ENCODE data around the gene TRIM27. TPM values are rescaled to one million over a fixed set of nuclear protein-coding genes. Genes with fewer than 3 reads are reported as not detected.

Gene TRIM27
- total and polyA plus RNA-seq, 10 of the 15 experiments (the other 5 are each of a cell fraction or from before 2014, with no cell fraction given), result 18.5 to 74.7 (median 58.0) TPM

DNA sequence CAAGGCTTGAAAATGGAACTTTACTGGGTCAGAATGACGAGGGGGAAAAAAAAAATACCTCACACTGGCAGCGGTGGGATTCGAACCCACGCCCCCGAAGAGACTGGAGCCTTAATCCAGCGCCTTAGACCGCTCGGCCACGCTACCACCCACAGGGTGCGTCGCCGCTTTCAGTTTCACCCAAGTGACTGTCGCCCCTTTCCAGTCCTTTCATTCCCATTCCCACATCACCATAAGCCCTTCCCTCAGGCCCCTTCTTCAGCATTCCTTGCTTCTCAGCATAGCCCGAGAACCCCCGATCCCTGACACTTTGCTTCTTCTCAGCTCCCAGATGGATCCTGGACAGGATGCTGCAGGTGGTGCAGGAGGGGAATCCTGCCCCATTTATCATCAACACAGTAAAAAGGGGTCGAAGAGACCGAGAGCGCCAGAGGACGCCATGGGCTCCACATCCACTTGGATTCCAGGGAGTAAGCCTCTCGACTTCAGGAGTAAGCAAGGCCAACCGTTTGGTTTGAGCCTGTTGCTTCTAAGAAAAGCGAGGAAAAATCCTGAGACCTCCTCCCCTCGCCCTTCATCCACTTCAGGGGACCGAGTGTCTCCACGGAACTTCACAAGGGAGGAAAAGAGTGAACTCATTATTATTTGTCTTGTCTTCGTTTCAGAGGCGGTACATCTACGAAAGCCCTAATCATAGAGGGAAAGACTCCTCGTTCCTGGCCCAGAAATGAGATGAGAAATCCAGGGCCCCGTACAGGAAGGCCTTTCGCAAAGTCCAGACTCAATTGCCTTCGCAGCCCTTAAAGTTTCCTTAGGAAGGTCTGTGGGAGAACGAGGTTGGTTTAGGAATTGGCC is 20.0 kb upstream of the TRIM27 start:
- in situ Hi-C loops (cut with MboI), result loop anchor here (5.0 kb wide), 2 partner anchors 39 to 106 kb away; no protein-coding TSS in a partner anchor
- TF ChIP-seq PAX8 (IDR thresholded peaks at IDR 0.05), result no peak
- 0 out of 2 replicates have a peak, but pooled peaks have one; percentile 17 for TF ChIP-seq IRF3 (IDR thresholded peaks at IDR 0.05)
- TF ChIP-seq ATF7 (IDR thresholded peaks at IDR 0.05; ENCODE audit: low read depth), result peak; percentile 51
- TF ChIP-seq TCF12 (IDR thresholded peaks at IDR 0.05; ENCODE audit: low read depth, low read length), result 0 out of 2 replicates have a peak, but pooled peaks have one; percentile 46
- TF ChIP-seq MLLT1 (IDR thresholded peaks at IDR 0.05), result peak; percentile 33; the same call in 1 of the 2 replicates
- TF ChIP-seq RUNX3 (IDR thresholded peaks at IDR 0.05; ENCODE audit: low read length), result peak; percentile 79
- 0 out of 2 replicates have a peak, but pooled peaks have one; percentile 48 for TF ChIP-seq ASH2L (IDR thresholded peaks at IDR 0.05; ENCODE audit: borderline replicate concordance, low read depth)
- peak; percentile 95 for TF ChIP-seq SMARCA5 (IDR thresholded peaks at IDR 0.05)
- no peak for TF ChIP-seq CBFB (IDR thresholded peaks at IDR 0.05; ENCODE audit: low read depth)
- TF ChIP-seq SREBF1 (IDR thresholded peaks at IDR 0.05; ENCODE audit: low read length), result no peak
- TF ChIP-seq NBN (IDR thresholded peaks at IDR 0.05), result peak; percentile 81
- peak; percentile 71; the same call in 1 of the 2 replicates for TF ChIP-seq ZSCAN29 (IDR thresholded peaks at IDR 0.05)
- TF ChIP-seq ATF2 (IDR thresholded peaks at IDR 0.05; ENCODE audit: low read length), result no peak
- TF ChIP-seq EED (IDR thresholded peaks at IDR 0.05; ENCODE audit: low read depth), result peak; percentile 92
- peak; percentile 15; the same call in 1 of the 2 replicates for TF ChIP-seq FOXK2 (IDR thresholded peaks at IDR 0.05)
- TF ChIP-seq GATAD2B (conservative IDR thresholded peaks at IDR 0.05; ENCODE audit: low read depth), result peak; percentile 53; the same call in 1 of the 2 replicates
- TF ChIP-seq, protein P1, sequence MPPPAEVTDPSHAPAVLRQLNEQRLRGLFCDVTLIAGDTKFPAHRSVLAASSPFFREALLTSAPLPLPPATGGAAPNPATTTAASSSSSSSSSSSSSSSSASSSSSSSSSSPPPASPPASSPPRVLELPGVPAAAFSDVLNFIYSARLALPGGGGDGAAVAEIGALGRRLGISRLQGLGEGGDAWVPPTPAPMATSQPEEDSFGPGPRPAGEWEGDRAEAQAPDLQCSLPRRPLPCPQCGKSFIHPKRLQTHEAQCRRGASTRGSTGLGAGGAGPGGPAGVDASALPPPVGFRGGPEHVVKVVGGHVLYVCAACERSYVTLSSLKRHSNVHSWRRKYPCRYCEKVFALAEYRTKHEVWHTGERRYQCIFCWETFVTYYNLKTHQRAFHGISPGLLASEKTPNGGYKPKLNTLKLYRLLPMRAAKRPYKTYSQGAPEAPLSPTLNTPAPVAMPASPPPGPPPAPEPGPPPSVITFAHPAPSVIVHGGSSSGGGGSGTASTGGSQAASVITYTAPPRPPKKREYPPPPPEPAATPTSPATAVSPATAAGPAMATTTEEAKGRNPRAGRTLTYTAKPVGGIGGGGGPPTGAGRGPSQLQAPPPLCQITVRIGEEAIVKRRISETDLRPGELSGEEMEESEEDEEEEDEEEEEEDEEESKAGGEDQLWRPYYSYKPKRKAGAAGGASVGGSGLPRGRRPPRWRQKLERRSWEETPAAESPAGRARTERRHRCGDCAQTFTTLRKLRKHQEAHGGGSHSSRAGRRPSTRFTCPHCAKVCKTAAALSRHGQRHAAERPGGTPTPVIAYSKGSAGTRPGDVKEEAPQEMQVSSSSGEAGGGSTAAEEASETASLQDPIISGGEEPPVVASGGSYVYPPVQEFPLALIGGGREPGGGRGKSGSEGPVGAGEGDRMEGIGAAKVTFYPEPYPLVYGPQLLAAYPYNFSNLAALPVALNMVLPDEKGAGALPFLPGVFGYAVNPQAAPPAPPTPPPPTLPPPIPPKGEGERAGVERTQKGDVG (CRISPR knock-in tag; IDR thresholded peaks at IDR 0.05), result no peak

More for the DNA sequence above, 20.0 kb upstream of the TRIM27 start:
- POLR2A ChIA-PET, result no interaction called here
- H3K4me2 ChIP-seq (ENCODE audit: control insufficient read depth, insufficient read depth), result peak overlapping the region; percentile 100
- H3K4me3 ChIP-seq, result peak overlapping the region; percentile 91
- CTCF ChIA-PET, result interaction anchor here (1.0 kb wide), 1 partner anchor 38 kb away, joined by 4 read pairs; no protein-coding TSS in a partner anchor
- no peaks in the 10 kb centered on the region for H3K79me2 ChIP-seq (ENCODE audit: control insufficient read depth, insufficient read depth, low read length)
- intact Hi-C loops (cut with micrococcal nuclease; ENCODE audit: unreplicated experiment), result loop anchor here (1.0 to 10.0 kb wide), 6 partner anchors 38 to 729 kb away; partner anchors contain the start of gene ZSCAN12
- H3K9me3 ChIP-seq (replicated peaks; ENCODE audit: control insufficient read depth, insufficient read depth, low read length), result no peaks in the 10 kb centered on the region
- FAIRE-seq (no peak), ATAC-seq (peak; percentile 35), DNase-seq (ENCODE audit: low read depth, low spot score) (peak; percentile 42)
- H3K27ac ChIP-seq (ENCODE audit: control insufficient read depth, insufficient read depth), result peak overlapping the region; percentile 41
- H2AFZ ChIP-seq (ENCODE audit: control insufficient read depth, low read depth, low read length), result peak overlapping the region; percentile 97
- WGBS (ENCODE audit: insufficient coverage, insufficient replicate concordance, low lambda C conversion rate, missing lambda C conversion rate), result under 1% methylated on average over 33 of the region's 33 CpGs
- no peaks in the 10 kb centered on the region for H4K20me1 ChIP-seq (ENCODE audit: control insufficient read depth, insufficient read depth)
- peak overlapping the region; percentile 74 for H3K9ac ChIP-seq (ENCODE audit: control insufficient read depth, insufficient read depth, low read length)
- H3K4me1 ChIP-seq (ENCODE audit: control insufficient read depth, insufficient read depth, low read length), result no peaks in the 10 kb centered on the region; the same call in 1 of the 2 replicates
- BruUV-seq (replicated peaks), result no TSS peak
- SMC1A ChIA-PET (ENCODE audit: uncharacterized antibody, unreplicated experiment), result interaction anchor here (1.4 kb wide), 1 partner anchor 9 kb away, joined by 3 read pairs; no protein-coding TSS in a partner anchor
- H3K36me3 ChIP-seq (ENCODE audit: control insufficient read depth in 2 of 2, insufficient read depth in 2 of 2, low read length in 1 of 2), result no peaks in the 10 kb centered on the region
- no peaks in the 10 kb centered on the region for H3K27me3 ChIP-seq (replicated peaks in 1 of 2; ENCODE audit: control insufficient read depth in 2 of 2, insufficient read depth in 2 of 2, low read length in 1 of 2)
- RAD21 ChIA-PET (ENCODE audit: unreplicated experiment), result no interaction called here
